Ovary (tissue), 9 donors: ENCODE results near the gene NDUFV1. TPM values are rescaled to one million over a fixed set of nuclear protein-coding genes. Genes with fewer than 3 reads are reported as not detected.
"Not testable (repeated sequence)": the region's sequence is repeated elsewhere in the genome, so short reads cannot be mapped to it uniquely, and the experiment has no call there.

Experiments
- DNase-seq, 5 donors: peaks; one replicate each; pipeline ENCODE4 v3.0.0-alpha.2; 2019 to 2020
- H3K27ac ChIP-seq, 2 donors: fragments of 200-600 bp; one replicate each; pipeline versions ENCODE4 v1.5.1 to v1.8.0; 2019 to 2022
- H3K27me3 ChIP-seq: fragments of 200-600 bp; one replicate; pipeline ENCODE4 v1.8.0; 2022
- H3K36me3 ChIP-seq: fragments of 200-600 bp; sonication (generic); one replicate; pipeline ENCODE4 v1.5.1; 2019
- H3K4me1 ChIP-seq: one replicate; pipeline ENCODE4 v1.8.1; 2013; ENCODE audit warnings: mild to moderate bottlenecking, moderate library complexity; ENCODE audit not compliant: insufficient read depth
- H3K4me3 ChIP-seq: fragments of 200-600 bp; sonication (generic); one replicate; pipeline ENCODE4 v1.5.1; 2017
- H3K9me3 ChIP-seq, 2 donors: fragments of 200-600 bp in 1 of 2; sonication (generic) in 1 of 2; one replicate each; pipeline versions ENCODE4 v1.5.1 to v1.8.1; 2013 to 2019; ENCODE audit warnings: mild to moderate bottlenecking in 1 of 2, moderate library complexity in 1 of 2
- CTCF ChIP-seq, 3 donors: fragments of 450-650 bp in 2 of 3; fragments of 200-600 bp in 1 of 3; IDR thresholded peaks; one replicate each; pipeline versions ENCODE4 v1.5.1 to v1.8.0; 2016 to 2022; ENCODE audit warnings: antibody characterized with exemption in 3 of 3, mild to moderate bottlenecking in 1 of 3
- EP300 ChIP-seq: sonication (generic); formaldehyde crosslinking; IDR thresholded peaks from one replicate; pipeline ENCODE4 v1.6.1; 2017; ENCODE audit warnings: antibody characterized with exemption
- POLR2A ChIP-seq: fragments of 450-650 bp; IDR thresholded peaks from one replicate; pipeline ENCODE4 v1.6.1; 2017; ENCODE audit warnings: antibody characterized with exemption, mild to moderate bottlenecking, moderate library complexity
- WGBS, 3 donors: extraction: QIAGEN DNeasy Blood & Tissue Kit in 1 of 3; methylation state at CpG; one replicate each; pipeline versions ENCODE4 v1.1.5 to v1.1.7; 2013 to 2017; 5-methylcytosine and 5-hydroxymethylcytosine counted together
- intact Hi-C, 4 donors: fragments of 100-400 bp; cut with DNase I; formaldehyde crosslinking; loops; one replicate each; pipeline versions ENCODE4 v1.11.0 to v1.15.1; 2022 to 2023
- polyA plus RNA-seq, 2 donors: library from polyadenylated mRNA; stranded (reverse); fragments of 200-250 nt in 1 of 2; fragments of 350-450 nt in 1 of 2; fragmentation: Illumina TruSeq in 1 of 2; extraction: RNeasy Lipid Tissue Mini Kit (QIAGEN cat#74804) in 1 of 2; gene quantifications; one replicate each; pipeline ENCODE4 v1.2.3, GENCODE V29; 2013 to 2014
- total RNA-seq, 7 donors: library from RNA; depleted of rRNA in 2 of 7; stranded (reverse); fragments of >200 nt in 2 of 7; fragmentation: NEBNext Ultra II Directional in 3 of 7; extraction: Animal tissue kit (Norgen Biotek cat#: 25700) in 3 of 7; gene quantifications; one replicate each; pipeline versions ENCODE4 v1.1.0 to v1.2.4, GENCODE V29; 2016 to 2023
- donor health status: DM: no; HTN: no; CAD: no; lungs with moderate emphysema.
- donor health status: DM: no; HTN: no; CAD: no.
- donor health status: Bipolar disorder and iron deficiency.
- donor health status: DM: yes; HTN: yes; CAD: no.
- donor health status: DM: no; HTN: no; CAD: no.
- donor health status: DM: yes; HTN: yes; CAD: no.

NDUFV1 gene
- total and polyA plus RNA-seq, 9 donors: 47.7 to 184 (median 169) TPM

GRCh38 chr11:67599149-67599548, 7.6 kb upstream of the NDUFV1 start:
- Histone ChIP-seq H3K4me1 (no peaks in the 10 kb centered on the region), H3K4me3 (no peak overlapping the region), H3K36me3 (no peaks in the 10 kb centered on the region), H3K9me3 (no peaks in the 10 kb centered on the region), H3K27ac (no peak overlapping the region), H3K27me3 (no peaks in the 10 kb centered on the region)
- WGBS, 3 donors: 73 to 88% (median 83%) methylated on average over 1 of the region's 1 CpG
- TF ChIP-seq CTCF (IDR thresholded peaks at IDR 0.05): no peak
- no peak for TF ChIP-seq EP300
- TF ChIP-seq POLR2A: no peak
- intact Hi-C loops: no loop called here
- DNase-seq: no peak

DNA sequence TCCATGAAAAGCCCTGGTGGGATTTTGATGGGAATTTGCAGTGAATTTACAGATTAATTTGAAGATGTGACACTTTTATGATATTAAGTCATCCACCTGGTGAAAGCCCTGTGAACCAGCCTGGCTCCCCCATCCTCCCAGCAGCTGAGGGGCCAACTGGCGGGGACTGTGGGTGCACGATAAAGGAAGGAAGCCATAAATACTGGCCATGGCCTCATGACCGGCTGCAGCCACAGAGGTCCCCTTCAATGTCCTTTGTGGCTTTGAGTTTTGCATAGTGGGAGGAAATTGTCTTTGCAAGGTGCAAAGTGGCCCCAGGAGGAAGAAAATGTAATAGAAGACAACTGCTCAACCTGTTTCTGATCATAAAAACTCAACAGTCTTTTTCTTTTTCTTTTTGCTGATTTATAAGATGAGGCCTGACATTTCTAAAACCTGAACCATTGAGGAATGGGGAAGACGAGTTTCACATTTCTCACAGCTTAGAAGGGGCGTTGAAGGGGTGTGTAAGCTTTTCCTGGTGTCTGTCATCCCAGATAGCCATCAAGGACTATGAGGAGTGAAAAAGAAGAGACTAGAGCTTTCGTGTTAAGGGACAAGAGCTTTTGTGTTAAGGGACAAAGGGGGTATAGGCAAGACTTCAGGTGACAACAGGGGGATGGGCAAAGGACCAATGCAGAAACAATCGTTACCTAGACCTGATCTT, 6.3 kb upstream of the NDUFV1 start:
- H3K27ac ChIP-seq: no peak overlapping the region
- H3K4me1 ChIP-seq: no peaks in the 10 kb centered on the region
- H3K4me3 ChIP-seq: no peak overlapping the region
- TF ChIP-seq CTCF (IDR thresholded peaks at IDR 0.05): no peak
- no peak for TF ChIP-seq POLR2A
- TF ChIP-seq EP300: no peak
- WGBS, 3 donors: 49 to 55% (median 54%) methylated on average over 7 of the region's 7 CpGs
- H3K27me3 ChIP-seq: no peaks in the 10 kb centered on the region
- no peaks in the 10 kb centered on the region for H3K9me3 ChIP-seq
- no peak for DNase-seq
- intact Hi-C loops: no loop called here
- H3K36me3 ChIP-seq: no peaks in the 10 kb centered on the region

DNA sequence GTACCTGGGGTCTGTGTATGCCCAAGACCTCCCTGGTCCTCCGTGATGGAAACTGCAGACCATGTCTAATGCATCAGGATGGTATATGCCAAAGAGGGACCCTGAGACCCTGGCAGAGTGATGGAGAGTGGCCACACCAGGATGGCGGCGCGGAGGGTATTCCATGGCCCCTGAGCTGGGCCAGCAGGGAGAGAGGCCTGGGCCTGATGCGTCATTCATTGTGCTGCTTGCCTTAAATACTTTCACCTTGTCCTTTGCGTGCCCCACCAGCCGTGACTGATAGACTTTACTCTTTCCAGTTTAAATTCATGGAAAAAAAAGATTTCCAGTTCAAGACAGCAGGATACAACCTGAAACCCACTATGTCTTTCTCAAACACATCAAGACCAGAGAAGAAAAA, 5.6 kb upstream of the NDUFV1 start:
- Histone ChIP-seq H3K36me3 (no peaks in the 10 kb centered on the region), H3K9me3 (no peaks in the 10 kb centered on the region), H3K4me3 (no peak overlapping the region), H3K27me3 (no peaks in the 10 kb centered on the region), H3K27ac (no peak overlapping the region), H3K4me1 (peaks cover 1% of the 10 kb centered on the region)
- no peak for TF ChIP-seq POLR2A
- TF ChIP-seq EP300: no peak
- TF ChIP-seq CTCF (IDR thresholded peaks at IDR 0.05): no peak
- DNase-seq: no peak
- WGBS, 3 donors: 92 to 95% (median 93%) methylated on average over 7 of the region's 7 CpGs
- intact Hi-C loops: no loop called here

DNA sequence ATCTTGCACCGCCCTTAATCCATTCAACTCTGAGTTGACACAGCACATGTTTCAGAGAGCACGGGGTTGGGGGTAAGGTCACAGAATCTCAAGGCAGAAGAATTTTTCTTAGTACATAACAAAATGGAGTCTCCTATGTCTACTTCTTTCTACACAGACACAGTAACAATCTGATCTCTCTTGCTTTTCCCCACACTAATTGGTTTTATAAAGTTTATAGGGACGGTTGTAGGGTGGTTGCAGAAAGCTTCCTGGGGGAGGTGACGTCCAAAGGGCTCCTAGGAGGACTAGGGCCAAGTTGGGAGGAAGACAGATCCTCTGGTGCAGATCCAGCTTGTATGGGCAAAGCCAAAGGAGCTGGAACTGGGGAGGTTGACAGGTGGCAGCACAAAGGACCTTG, 2.6 kb upstream of the NDUFV1 start:
- 61 to 68% (median 64%) methylated on average over 2 to 3 of the region's 4 CpGs for WGBS, 3 donors
- H3K36me3 ChIP-seq: not testable (repeated sequence)

DNA sequence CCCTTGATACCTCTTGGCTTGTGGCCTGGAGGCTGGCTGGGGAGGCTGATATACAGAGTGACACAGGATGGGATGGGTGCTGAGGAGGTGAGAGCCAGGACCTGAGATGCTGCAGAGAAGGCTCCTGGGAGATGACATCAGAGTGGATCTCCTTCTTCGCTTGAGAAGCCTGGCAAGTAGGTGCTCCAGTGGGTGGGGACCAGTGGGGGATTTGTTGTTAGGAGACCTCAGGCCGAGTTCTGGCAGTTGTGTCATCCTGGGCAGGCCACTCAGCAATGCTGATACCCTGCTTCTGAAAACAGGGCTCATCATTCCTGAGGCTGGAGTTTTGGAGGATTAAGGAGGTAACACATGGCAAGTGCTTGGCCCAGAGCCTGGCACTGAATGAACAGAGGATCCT, 1.9 kb upstream of the NDUFV1 start:
- intact Hi-C loops: no loop called here

More for the DNA sequence above, 2.6 kb upstream of the NDUFV1 start:
- DNase-seq, H3K9me3 ChIP-seq, H3K4me3 ChIP-seq, H3K27me3 ChIP-seq, H3K27ac ChIP-seq, H3K4me1 ChIP-seq, intact Hi-C loops: not testable (repeated sequence)

More for the DNA sequence above, 1.9 kb upstream of the NDUFV1 start:
- peaks cover 8% of the 10 kb centered on the region for H3K4me1 ChIP-seq
- 69 to 90% (median 75%) methylated on average over 2 of the region's 2 CpGs for WGBS, 3 donors
- no peak for TF ChIP-seq CTCF (IDR thresholded peaks at IDR 0.05)
- no peak for TF ChIP-seq EP300
- TF ChIP-seq POLR2A: no peak
- no peaks in the 10 kb centered on the region for H3K27me3 ChIP-seq
- no peak for DNase-seq
- no peak overlapping the region for H3K27ac ChIP-seq
- no peak overlapping the region for H3K4me3 ChIP-seq
- no peaks in the 10 kb centered on the region for H3K9me3 ChIP-seq
- no peaks in the 10 kb centered on the region for H3K36me3 ChIP-seq
